HCT116 (cell line): ENCODE measurements around the gene GOLIM4. TPM values are rescaled to one million over a fixed set of nuclear protein-coding genes. Genes with fewer than 3 reads are reported as not detected.
"Not testable (repeated sequence)": the region's sequence is repeated elsewhere in the genome, so short reads cannot be mapped to it uniquely, and the experiment has no call there.

Experiments used
- ATAC-seq: fragments of 200-7000 bp; cut with Tn5 transposase; 2 replicates; pipeline ENCODE4 v1.9.1; 2020; ENCODE audit warnings: mild to moderate bottlenecking, moderate library complexity
- BruUV-seq: library from RNA; stranded (reverse); fragments of 400-500 nt; replicated peaks from 2 replicates; lab custom pipeline; 2021; lab: Mats Ljungman, UMichigan
- CTCF ChIA-PET: fragments of 300-600 bp; sonication (Branson Sonifier 250); formaldehyde crosslinking; loops from one replicate; lab custom pipeline; 2021; ENCODE audit warnings: antibody characterized with exemption; lab: Charles Lee
- POLR2A ChIA-PET: fragments of 300-600, 350-600 bp; sonication (Branson Sonifier 250); formaldehyde crosslinking; loops from one replicate; lab custom pipeline; 2021; ENCODE audit warnings: antibody characterized with exemption; lab: Charles Lee
- RAD21 ChIA-PET, 2 experiments: fragments of 300-600 bp; sonication (Branson Sonifier 250); formaldehyde crosslinking; loops; one replicate each; lab custom pipeline; 2023; ENCODE audit warnings: low total read pairs in 2 of 2; ENCODE audit not compliant: uncharacterized antibody in 2 of 2, unreplicated experiment in 2 of 2, low non-redundant PET in 1 of 2; lab: Charles Lee
- DNase-seq: peaks from one replicate; pipeline ENCODE4 v3.0.0-alpha.2; 2010; ENCODE audit warnings: low read depth, low spot score
- H2AFZ ChIP-seq: fragments of 200-600 bp; shearing (Covaris generic), sonication (generic); 2 replicates; pipeline ENCODE4 v1.6.1; 2017; ENCODE audit warnings: low read depth, mixed run types, mixed read lengths, antibody characterized with exemption, low read length; ENCODE audit not compliant: poor library complexity, severe bottlenecking
- H3K27ac ChIP-seq: 2 replicates; pipeline ENCODE4 v1.5.1; 2012; ENCODE audit warnings: low read depth, low read length
- H3K27me3 ChIP-seq: fragments of 200-600 bp; sonication (generic); 2 replicates; pipeline ENCODE4 v1.6.1; 2016; ENCODE audit warnings: mixed run types, low read length, mixed read lengths; ENCODE audit not compliant: insufficient read depth
- H3K36me3 ChIP-seq, 2 experiments: fragments of 200-500 bp in 1 of 2; fragments of 200-600 bp in 1 of 2; sonication (Bioruptor generic) in 1 of 2; sonication (generic) in 1 of 2; 2 replicates each; pipeline versions ENCODE4 v1.5.1 to v1.6.1; 2014 to 2016; ENCODE audit warnings: low read length in 2 of 2, inconsistent platforms in 1 of 2, mixed read lengths in 1 of 2, mixed run types in 1 of 2; ENCODE audit not compliant: insufficient read depth in 2 of 2, control insufficient read depth in 1 of 2
- H3K4me1 ChIP-seq, 2 experiments: fragments of 200-600 bp in 1 of 2; sonication (generic) in 1 of 2; 2 replicates each; pipeline versions ENCODE4 v1.5.1 to v1.6.1; 2012 to 2017; ENCODE audit warnings: low read length in 2 of 2, inconsistent platforms in 1 of 2, mild to moderate bottlenecking in 1 of 2, mixed read lengths in 1 of 2, mixed run types in 1 of 2, moderate library complexity in 1 of 2; ENCODE audit not compliant: insufficient read depth in 2 of 2, control insufficient read depth in 1 of 2
- H3K4me2 ChIP-seq: fragments of 200-600 bp; sonication (generic); 2 replicates; pipeline ENCODE4 v1.6.1; 2017; ENCODE audit warnings: mixed run types, low read length, mixed read lengths
- H3K4me3 ChIP-seq, 2 experiments: fragments of 200-600 bp in 1 of 2; sonication (generic) in 1 of 2; replicated peaks in 1 of 2; 2 replicates each; pipeline ENCODE4 v1.5.1; 2011 to 2016; ENCODE audit warnings: low read length in 2 of 2, control low read depth in 1 of 2, low read depth in 1 of 2, mild to moderate bottlenecking in 1 of 2, mixed read lengths in 1 of 2, mixed run types in 1 of 2
- H3K79me2 ChIP-seq: fragments of 200-600 bp; sonication (generic); 2 replicates; pipeline ENCODE4 v1.6.1; 2017; ENCODE audit warnings: mild to moderate bottlenecking, mixed run types, low read length, moderate library complexity, mixed read lengths; ENCODE audit not compliant: insufficient read depth
- H3K9ac ChIP-seq: fragments of 200-600 bp; sonication (generic); 2 replicates; pipeline ENCODE4 v1.6.1; 2016; ENCODE audit warnings: low read length, mixed read lengths
- H3K9me2 ChIP-seq: fragments of 200-600 bp; sonication (generic), shearing (Covaris generic); 2 replicates; pipeline ENCODE4 v1.6.1; 2017; ENCODE audit warnings: mixed run types, mild to moderate bottlenecking, moderate library complexity; ENCODE audit not compliant: insufficient read depth
- H3K9me3 ChIP-seq, 2 experiments: fragments of 200-500 bp in 1 of 2; fragments of 200-600 bp in 1 of 2; sonication (Bioruptor generic) in 1 of 2; sonication (generic) in 1 of 2; 2 replicates each; pipeline ENCODE4 v1.6.1; 2014 to 2017; ENCODE audit warnings: low read length in 2 of 2, mixed read lengths in 2 of 2, inconsistent platforms in 1 of 2, low read depth in 1 of 2, mild to moderate bottlenecking in 1 of 2, mixed run types in 1 of 2, moderate library complexity in 1 of 2; ENCODE audit not compliant: control insufficient read depth in 1 of 2, insufficient read depth in 1 of 2
- H4K20me1 ChIP-seq: fragments of 200-600 bp; sonication (generic), shearing (Covaris generic); 2 replicates; pipeline ENCODE4 v1.6.1; 2017; ENCODE audit warnings: mixed run types, mild to moderate bottlenecking, moderate library complexity; ENCODE audit not compliant: insufficient read depth
- CBX3 ChIP-seq: IDR thresholded peaks from 2 replicates; pipeline ENCODE4 v1.6.1; 2012; ENCODE audit warnings: low read depth
- CEBPB ChIP-seq: IDR thresholded peaks from 2 replicates; pipeline ENCODE4 v1.6.1; 2012; ENCODE audit warnings: low read depth
- ELF1 ChIP-seq: IDR thresholded peaks from 2 replicates; pipeline ENCODE4 v1.6.1; 2012; ENCODE audit warnings: low read depth, borderline replicate concordance
- EZH2 ChIP-seq: fragments of 200-600 bp; sonication (generic); IDR thresholded peaks from 2 replicates; pipeline ENCODE4 v1.6.1; 2017; ENCODE audit warnings: antibody characterized with exemption, mixed run types
- EZH2phosphoT487 ChIP-seq: fragments of 200-600 bp; IDR thresholded peaks from 2 replicates; pipeline ENCODE4 v1.6.1; 2018; ENCODE audit warnings: antibody characterized with exemption, borderline replicate concordance
- FOSL1 ChIP-seq: IDR thresholded peaks from 2 replicates; pipeline ENCODE4 v1.6.1; 2012; ENCODE audit warnings: low read depth
- JUND ChIP-seq: IDR thresholded peaks from 2 replicates; pipeline ENCODE4 v1.6.1; 2012
- POLR2A ChIP-seq: IDR thresholded peaks from 2 replicates; pipeline ENCODE4 v1.7.0; 2011; ENCODE audit warnings: borderline replicate concordance; ENCODE audit not compliant: insufficient read depth, insufficient read length; ENCODE audit errors: extremely low read depth
- SIN3A ChIP-seq: IDR thresholded peaks from 2 replicates; pipeline ENCODE4 v1.6.1; 2012; ENCODE audit warnings: low read depth
- SP1 ChIP-seq: IDR thresholded peaks from 2 replicates; pipeline ENCODE4 v1.6.1; 2012; ENCODE audit warnings: low read depth
- TCF7L2 ChIP-seq: IDR thresholded peaks from 2 replicates; pipeline ENCODE4 v1.7.0; 2011; ENCODE audit warnings: borderline replicate concordance, inconsistent platforms; ENCODE audit not compliant: insufficient read depth, insufficient read length; ENCODE audit errors: extremely low read depth
- YY1 ChIP-seq: IDR thresholded peaks from 2 replicates; pipeline ENCODE4 v1.6.1; 2011; ENCODE audit warnings: low read length, low read depth, moderate library complexity, mild to moderate bottlenecking; ENCODE audit not compliant: insufficient replicate concordance; ENCODE audit errors: extremely low read depth
- ZFX ChIP-seq: fragments of 450-650 bp; IDR thresholded peaks from 2 replicates; pipeline ENCODE4 v1.6.1; 2017
- ZNF274 ChIP-seq: fragments of 200-500 bp; sonication (Bioruptor generic); IDR thresholded peaks from 2 replicates; pipeline ENCODE4 v1.6.1; 2014; ENCODE audit warnings: mild to moderate bottlenecking, low read depth, low read length, inconsistent platforms
- intact Hi-C: fragments of 100-400 bp; cut with micrococcal nuclease; formaldehyde crosslinking; loops from 2 replicates; pipeline ENCODE4 v1.10.0; 2022
- total RNA-seq: library from RNA; stranded (reverse); gene quantifications from one replicate; pipeline ENCODE4 v1.2.1, GENCODE V29; 2021; ENCODE audit not compliant: unreplicated experiment
- TF ChIP-seq, protein P1 (sequence below): IDR thresholded peaks from 2 replicates; pipeline ENCODE4 v1.6.1; 2011; ENCODE audit warnings: mild to moderate bottlenecking, low read length, moderate library complexity; ENCODE audit not compliant: insufficient replicate concordance; ENCODE audit errors: extremely low read depth

The GOLIM4 gene
- total RNA-seq, 1 experiment from 2014 or later = 10.6 TPM

DNA sequence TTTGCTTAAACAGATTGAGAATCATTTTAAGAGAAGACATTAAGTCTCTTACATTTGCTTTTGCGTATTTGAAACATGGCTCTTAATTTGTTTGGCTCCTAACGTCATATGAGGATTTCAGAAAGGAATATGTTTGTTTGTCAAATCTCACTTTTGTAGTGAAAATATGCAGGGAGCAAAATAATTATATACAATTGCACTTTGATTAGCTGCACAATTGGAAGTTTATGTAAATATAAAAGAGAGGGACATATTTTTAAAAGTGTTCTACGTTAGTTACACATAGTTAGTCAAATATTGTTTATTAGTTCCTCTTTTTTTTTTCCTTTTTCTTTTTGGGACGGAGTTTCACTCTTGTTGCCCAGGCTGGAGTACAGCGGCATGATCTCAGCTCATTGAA lies 42.7 kb upstream of the GOLIM4 start:
- Histone ChIP-seq H3K9ac (no peak overlapping the region), H3K4me1 (no peaks in the 10 kb centered on the region), H3K4me2 (no peak overlapping the region), H2AFZ (no peak overlapping the region), H3K9me2 (no peaks in the 10 kb centered on the region), H3K27ac (no peak overlapping the region), H3K79me2 (no peaks in the 10 kb centered on the region), H3K36me3 (no peaks in the 10 kb centered on the region)
- no peak for ATAC-seq
- POLR2A ChIA-PET = no interaction called here
- no peak for DNase-seq
- RAD21 ChIA-PET = no interaction called here
- TF ChIP-seq CEBPB (no peak), EZH2 (no peak), ELF1 (no peak), SIN3A (no peak), POLR2A (no peak), YY1 (no peak), ZFX (no peak), SP1 (no peak), TCF7L2 (no peak), FOSL1 (no peak), ZNF274 (no peak), CBX3 (no peak)
- TF ChIP-seq, all 23 proteins: peak for 0
- no peaks in the 10 kb centered on the region for H3K27me3 ChIP-seq
- BruUV-seq = no TSS peak
- CTCF ChIA-PET = no interaction called here
- no peaks in the 10 kb centered on the region for H3K9me3 ChIP-seq
- intact Hi-C loops = no loop called here
- no peak overlapping the region for H3K4me3 ChIP-seq
- no peaks in the 10 kb centered on the region for H4K20me1 ChIP-seq

DNA sequence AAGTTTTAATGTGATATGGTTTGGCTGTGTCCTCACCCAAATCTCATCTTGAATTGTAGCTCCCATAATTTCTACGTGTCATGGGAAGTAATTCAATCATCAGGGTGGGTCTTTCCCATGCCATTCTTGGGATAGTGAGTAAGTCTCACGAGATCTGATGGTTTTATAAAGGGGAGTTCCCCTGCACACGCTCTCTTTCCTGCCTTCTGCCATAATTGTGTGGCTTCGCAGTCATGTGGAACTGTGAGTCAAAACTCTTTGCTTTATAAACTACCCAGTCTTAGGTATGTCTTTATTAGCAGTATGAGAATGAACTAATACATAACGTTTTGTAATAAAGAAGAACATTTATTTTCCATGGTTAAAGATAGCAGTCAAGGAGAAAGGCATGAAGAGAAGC lies 39.2 kb upstream of the GOLIM4 start:
- intact Hi-C loops = no loop called here
- no peaks in the 10 kb centered on the region for H3K36me3 ChIP-seq
- no peaks in the 10 kb centered on the region for H3K4me1 ChIP-seq
- no peaks in the 10 kb centered on the region for H3K27me3 ChIP-seq
- ChIA-PET CTCF (interaction anchor here (0.6 kb wide), 1 partner anchor 15 kb away, joined by 4 read pairs; no protein-coding TSS in a partner anchor), RAD21 (no interaction called here), POLR2A (no interaction called here)
- no TSS peak for BruUV-seq
- no peak overlapping the region for H3K4me3 ChIP-seq
- ATAC-seq = no peak
- H3K9ac ChIP-seq = no peak overlapping the region
- H3K79me2 ChIP-seq = no peaks in the 10 kb centered on the region
- no peaks in the 10 kb centered on the region for H3K9me2 ChIP-seq
- no peak for DNase-seq
- H3K9me3 ChIP-seq = no peaks in the 10 kb centered on the region
- no peak overlapping the region for H3K27ac ChIP-seq
- TF ChIP-seq SP1 = no peak
- TF ChIP-seq TCF7L2 = no peak
- no peak for TF ChIP-seq SIN3A
- TF ChIP-seq, protein P1, sequence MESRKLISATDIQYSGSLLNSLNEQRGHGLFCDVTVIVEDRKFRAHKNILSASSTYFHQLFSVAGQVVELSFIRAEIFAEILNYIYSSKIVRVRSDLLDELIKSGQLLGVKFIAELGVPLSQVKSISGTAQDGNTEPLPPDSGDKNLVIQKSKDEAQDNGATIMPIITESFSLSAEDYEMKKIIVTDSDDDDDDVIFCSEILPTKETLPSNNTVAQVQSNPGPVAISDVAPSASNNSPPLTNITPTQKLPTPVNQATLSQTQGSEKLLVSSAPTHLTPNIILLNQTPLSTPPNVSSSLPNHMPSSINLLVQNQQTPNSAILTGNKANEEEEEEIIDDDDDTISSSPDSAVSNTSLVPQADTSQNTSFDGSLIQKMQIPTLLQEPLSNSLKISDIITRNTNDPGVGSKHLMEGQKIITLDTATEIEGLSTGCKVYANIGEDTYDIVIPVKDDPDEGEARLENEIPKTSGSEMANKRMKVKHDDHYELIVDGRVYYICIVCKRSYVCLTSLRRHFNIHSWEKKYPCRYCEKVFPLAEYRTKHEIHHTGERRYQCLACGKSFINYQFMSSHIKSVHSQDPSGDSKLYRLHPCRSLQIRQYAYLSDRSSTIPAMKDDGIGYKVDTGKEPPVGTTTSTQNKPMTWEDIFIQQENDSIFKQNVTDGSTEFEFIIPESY = no peak
- TF ChIP-seq JUND = no peak
- TF ChIP-seq EZH2phosphoT487 = no peak
- TF ChIP-seq EZH2 = no peak
- H2AFZ ChIP-seq = no peak overlapping the region
- H4K20me1 ChIP-seq = no peaks in the 10 kb centered on the region
- H3K4me2 ChIP-seq = no peak overlapping the region

DNA sequence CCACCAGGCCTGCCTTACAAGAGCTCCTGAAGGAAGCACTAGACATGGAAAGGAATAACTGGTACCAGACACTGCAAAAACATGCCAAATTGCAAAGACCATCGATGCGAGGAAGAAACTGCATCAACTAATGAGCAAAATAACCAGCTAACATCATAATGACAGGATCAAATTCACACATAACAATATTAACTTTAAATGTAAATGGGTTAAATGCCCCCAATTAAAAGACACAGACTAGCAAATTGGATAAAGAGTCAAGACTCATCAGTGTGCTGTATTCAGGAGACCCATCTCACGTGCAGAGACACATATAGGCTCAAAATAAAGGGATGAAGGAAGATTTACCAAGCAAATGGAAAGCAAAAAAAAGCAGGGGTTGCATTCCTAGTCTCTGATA lies 34.5 kb upstream of the GOLIM4 start:
- H3K9me3 ChIP-seq, H4K20me1 ChIP-seq, H3K4me3 ChIP-seq, intact Hi-C loops, H3K9me2 ChIP-seq, CTCF ChIA-PET, H3K9ac ChIP-seq, H2AFZ ChIP-seq, H3K27ac ChIP-seq, H3K36me3 ChIP-seq, H3K4me1 ChIP-seq, DNase-seq, RAD21 ChIA-PET, ATAC-seq, H3K79me2 ChIP-seq, BruUV-seq, H3K4me2 ChIP-seq, H3K27me3 ChIP-seq, POLR2A ChIA-PET: not testable (repeated sequence)
